GM18507 (cell line): Measurements from ENCODE around the gene MYB.

Source experiments
- DNase-seq: peaks from one replicate; pipeline ENCODE4 v3.0.0; 2011; ENCODE audit warnings: low read depth; ENCODE audit not compliant: insufficient read length; ENCODE audit errors: extremely low spot score
- FAIRE-seq: peaks from 2 replicates; lab custom pipeline; 2011; peaks lifted over from hg19 to GRCh38; lab: Jason Lieb, UNC

MYB gene

DNA sequence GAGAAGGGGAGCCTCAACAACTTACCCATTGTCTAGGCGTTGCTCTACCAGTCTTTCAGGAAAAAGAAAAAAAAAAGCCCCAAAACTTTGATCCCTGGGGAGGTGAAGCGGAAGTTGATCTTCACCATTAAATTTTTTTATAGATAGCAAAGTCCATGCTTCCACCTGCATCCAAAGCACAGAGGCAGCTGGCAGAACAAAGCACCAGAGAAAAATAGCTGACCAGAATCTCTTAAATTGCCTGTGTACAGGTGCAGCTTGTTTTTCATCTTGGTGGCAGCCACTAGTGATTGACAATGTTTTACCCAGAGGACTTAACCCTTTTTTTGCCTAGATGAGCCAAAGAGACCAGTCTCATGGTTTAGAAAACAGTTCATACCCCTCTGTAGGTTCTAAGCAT lies 86.0 kb downstream of the MYB start:
- FAIRE-seq, result no peak
- no peak for DNase-seq

DNA sequence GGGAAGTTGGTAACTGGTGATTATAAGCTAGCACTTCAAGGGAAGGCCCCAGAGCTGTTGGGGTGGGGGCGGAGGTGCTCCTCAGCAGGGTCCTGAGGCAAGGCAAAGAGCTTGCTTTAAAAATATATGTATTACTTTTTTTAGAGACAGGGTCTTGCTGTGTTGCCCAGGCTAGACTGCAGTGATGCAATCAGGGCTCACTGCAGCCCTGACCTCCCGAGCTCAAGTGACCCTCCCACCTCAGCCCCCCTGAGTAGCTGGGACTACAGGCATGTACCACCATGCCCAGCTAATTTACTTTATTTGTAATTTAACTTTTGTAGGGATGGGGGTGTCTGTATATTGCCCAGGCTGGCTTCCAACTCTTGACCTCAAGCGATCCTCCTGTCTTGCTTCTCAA lies 87.2 kb downstream of the MYB start:
- no peak for FAIRE-seq
- DNase-seq, result no peak

DNA sequence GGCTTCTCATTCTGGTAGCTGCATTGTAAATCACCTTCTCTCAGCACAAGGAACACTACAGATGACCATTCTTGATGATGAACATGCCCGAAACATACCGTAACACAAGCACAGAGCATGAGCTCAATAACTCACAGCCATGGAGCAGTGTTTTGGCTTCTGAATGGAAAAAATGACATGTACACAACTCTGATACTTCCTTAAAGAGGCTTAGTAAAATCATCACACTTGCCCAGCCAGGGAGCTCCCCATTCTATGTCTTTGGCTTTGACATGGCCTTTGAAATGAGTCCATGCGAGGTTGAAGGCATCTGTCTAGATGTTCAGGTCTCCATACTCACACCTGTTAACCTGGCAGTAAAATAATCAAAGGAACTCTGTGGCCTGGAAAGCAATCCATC lies 87.6 kb downstream of the MYB start:
- no peak for FAIRE-seq

More for the DNA sequence above, 87.6 kb downstream of the MYB start:
- DNase-seq, result no peak
